GM23338 (cell line): ENCODE results near the gene STK32C. TPM values are rescaled to one million over a fixed set of nuclear protein-coding genes. Genes with fewer than 3 reads are reported as not detected.

Experiments
- ATAC-seq: fragments of 200-7000 bp; cut with Tn5 transposase; 3 replicates; pipeline ENCODE4 v1.9.1; 2020
- DNase-seq: peaks from one replicate; pipeline ENCODE4 v3.0.0-alpha.2; 2015; ENCODE audit warnings: low spot score
- H2AFZ ChIP-seq: fragments of 200-600 bp; sonication (generic); 2 replicates; pipeline ENCODE4 v1.8.0; 2016; ENCODE audit warnings: antibody characterized with exemption, mild to moderate bottlenecking, moderate library complexity
- H3F3A ChIP-seq: fragments of 200-600 bp; sonication (generic); replicated peaks from 2 replicates; pipeline ENCODE4 v1.8.0; 2017; ENCODE audit warnings: antibody characterized with exemption, mixed run types, low read depth
- H3K27ac ChIP-seq: fragments of 200-600 bp; sonication (generic); 2 replicates; pipeline ENCODE4 v1.6.1; 2016; ENCODE audit warnings: low read depth
- H3K27me3 ChIP-seq: fragments of 200-600 bp; sonication (generic); 2 replicates; pipeline ENCODE4 v1.8.0; 2016; ENCODE audit warnings: mild to moderate bottlenecking, mixed run types, moderate library complexity; ENCODE audit not compliant: insufficient read depth
- H3K36me3 ChIP-seq: fragments of 200-600 bp; sonication (generic); 2 replicates; pipeline ENCODE4 v1.8.0; 2016; ENCODE audit warnings: mild to moderate bottlenecking; ENCODE audit not compliant: insufficient read depth
- H3K4me1 ChIP-seq: fragments of 200-600 bp; sonication (generic); 2 replicates; pipeline ENCODE4 v1.8.0; 2016; ENCODE audit warnings: mild to moderate bottlenecking, moderate library complexity; ENCODE audit not compliant: insufficient read depth
- H3K4me2 ChIP-seq: fragments of 200-600 bp; sonication (generic); 2 replicates; pipeline ENCODE4 v1.7.1; 2017; ENCODE audit warnings: mixed run types
- H3K4me3 ChIP-seq: fragments of 200-600 bp; sonication (generic); 2 replicates; pipeline ENCODE4 v1.6.1; 2016; ENCODE audit warnings: mixed run types
- H3K79me2 ChIP-seq: fragments of 200-600 bp; sonication (generic); replicated peaks from 2 replicates; pipeline ENCODE4 v1.8.0; 2017; ENCODE audit warnings: mild to moderate bottlenecking; ENCODE audit not compliant: insufficient read depth
- H3K9me2 ChIP-seq: fragments of 200-600 bp; sonication (generic); 2 replicates; pipeline ENCODE4 v1.8.0; 2017; ENCODE audit not compliant: insufficient read depth
- H4K20me1 ChIP-seq: fragments of 200-600 bp; sonication (generic); replicated peaks from 2 replicates; pipeline ENCODE4 v1.8.0; 2017; ENCODE audit warnings: mild to moderate bottlenecking; ENCODE audit not compliant: insufficient read depth
- H3K27ac Mint-ChIP-seq: 2 replicates; pipeline ENCODE4 v1.8.0; 2020; ENCODE audit warnings: inconsistent platforms, mild to moderate bottlenecking, moderate library complexity, mixed read lengths
- H3K27me3 Mint-ChIP-seq: 3 replicates; pipeline ENCODE4 v1.8.0; 2022; ENCODE audit warnings: low read depth, mild to moderate bottlenecking, moderate library complexity, mixed read lengths, inconsistent platforms; ENCODE audit not compliant: insufficient read depth, poor library complexity
- H3K36me3 Mint-ChIP-seq: 3 replicates; pipeline ENCODE4 v1.8.0; 2021; ENCODE audit warnings: low read depth, mild to moderate bottlenecking, inconsistent platforms, moderate library complexity, mixed read lengths
- H3K4me1 Mint-ChIP-seq: 3 replicates; pipeline ENCODE4 v1.8.0; 2020; ENCODE audit warnings: mild to moderate bottlenecking, inconsistent platforms, mixed read lengths
- H3K4me3 Mint-ChIP-seq: 3 replicates; pipeline ENCODE4 v1.8.0; 2021; ENCODE audit warnings: moderate library complexity, mild to moderate bottlenecking, inconsistent platforms, mixed read lengths
- H3K9me3 Mint-ChIP-seq: 3 replicates; pipeline ENCODE4 v1.8.0; 2020; ENCODE audit warnings: moderate library complexity, mild to moderate bottlenecking, inconsistent platforms, mixed read lengths
- CTCF ChIP-seq, 2 experiments: fragments of 200-600 bp in 1 of 2; sonication (generic) in 1 of 2; conservative IDR thresholded peaks; 2 replicates each; pipeline versions ENCODE4 v1.5.1 to v1.6.1; 2016 to 2017; ENCODE audit warnings: antibody characterized with exemption in 2 of 2, low read depth in 2 of 2, mild to moderate bottlenecking in 2 of 2, moderate library complexity in 1 of 2
- ETS1 ChIP-seq: IDR thresholded peaks from 2 replicates; pipeline ENCODE4 v1.6.1; 2016; ENCODE audit warnings: antibody characterized with exemption
- EZH2phosphoT487 ChIP-seq: fragments of 200-600 bp; sonication (generic); IDR thresholded peaks from one replicate; pipeline ENCODE4 v1.8.1; 2018; ENCODE audit warnings: antibody characterized with exemption; ENCODE audit not compliant: unreplicated experiment
- JUNB ChIP-seq: IDR thresholded peaks from one replicate; pipeline ENCODE4 v1.6.1; 2016; ENCODE audit warnings: antibody characterized with exemption; ENCODE audit not compliant: unreplicated experiment
- NANOG ChIP-seq: IDR thresholded peaks from 2 replicates; pipeline ENCODE4 v1.6.1; 2016; ENCODE audit warnings: antibody characterized with exemption, borderline replicate concordance
- POLR2AphosphoS5 ChIP-seq: IDR thresholded peaks from 2 replicates; pipeline ENCODE4 v1.6.1; 2016; ENCODE audit warnings: antibody characterized with exemption, low read depth
- REST ChIP-seq: IDR thresholded peaks from one replicate; pipeline ENCODE4 v1.6.1; 2018; ENCODE audit warnings: antibody characterized with exemption; ENCODE audit not compliant: unreplicated experiment
- STAT1 ChIP-seq: IDR thresholded peaks from one replicate; pipeline ENCODE4 v1.6.1; 2016; ENCODE audit warnings: antibody characterized with exemption; ENCODE audit not compliant: unreplicated experiment
- ZNF114 ChIP-seq: fragments of 250-450 bp; sonication (Bioruptor Pico); IDR thresholded peaks from 2 replicates; pipeline ENCODE4 v1.5.0; 2020; ENCODE audit warnings: mild to moderate bottlenecking, moderate library complexity
- ZNF462 ChIP-seq: fragments of 250-450 bp; sonication (Bioruptor Pico); IDR thresholded peaks from 2 replicates; pipeline ENCODE4 v1.5.0; 2020; ENCODE audit warnings: mild to moderate bottlenecking, moderate library complexity
- polyA plus RNA-seq: library from polyadenylated mRNA; unstranded; fragments of >200 nt; fragmentation: Nextera tagmentation; extraction: Ambion mirVana; gene quantifications from 2 replicates; pipeline ENCODE4 v1.2.1, GENCODE V29; 2016
- total RNA-seq: library from RNA; depleted of rRNA; stranded (reverse); fragments of >200 nt; shearing (Covaris generic); gene quantifications from 2 replicates; pipeline ENCODE4 v1.2.3, GENCODE V29; 2014

STK32C gene
- total and polyA plus RNA-seq, 2 experiments from 2014 or later, result 10.2 to 20.5 TPM

- Histone ChIP-seq H3K4me3 (no peak overlapping the region), H3K4me2 (no peak overlapping the region), H3K79me2 (no peaks in the 10 kb centered on the region), H3K4me1 (no peaks in the 10 kb centered on the region), H2AFZ (no peak overlapping the region), H3K36me3 (no peaks in the 10 kb centered on the region), H3K27me3 (no peaks in the 10 kb centered on the region), H4K20me1 (no peaks in the 10 kb centered on the region), H3F3A (no peaks in the 10 kb centered on the region), H3K27ac (no peak overlapping the region), H3K9me2 (no peaks in the 10 kb centered on the region)
- Mint-ChIP-seq H3K27me3 (peaks cover 7% of the 10 kb centered on the region), H3K4me3 (no peak overlapping the region), H3K9me3 (no peaks in the 10 kb centered on the region), H3K4me1 (peaks cover 3% of the 10 kb centered on the region; the same call in 2 of the 3 replicates), H3K27ac (peak overlapping the region; percentile 45; the same call in 1 of the 2 replicates), H3K36me3 (peaks cover 2% of the 10 kb centered on the region; the same call in 1 of the 3 replicates)
- DNase-seq (no peak), ATAC-seq (no peak)
- TF ChIP-seq ZNF462 (CRISPR knock-in tag), result no peak
- TF ChIP-seq EZH2phosphoT487, result no peak
- TF ChIP-seq POLR2AphosphoS5, result no peak
- no peak for TF ChIP-seq ZNF114 (CRISPR knock-in tag)
- no peak for TF ChIP-seq STAT1
- TF ChIP-seq ETS1, result no peak
- no peak for TF ChIP-seq JUNB
- no peak for TF ChIP-seq CTCF (conservative IDR thresholded peaks at IDR 0.05; ENCODE audit: low read depth in 2 of 2)
- no peak for TF ChIP-seq REST
- TF ChIP-seq NANOG, result no peak
These were observed 39.6 kb upstream of the STK32C start for GRCh38 chr10:132347211-132347930.
